Fibroblast of lung (primary cell): ENCODE results near the gene DUSP15. TPM values are rescaled to one million over a fixed set of nuclear protein-coding genes. Genes with fewer than 3 reads are reported as not detected.

Experiments used
- DNase-seq, 2 donors: peaks; one replicate each; pipeline versions ENCODE4 v3.0.0 to v3.0.0-alpha.2; 2010; ENCODE audit warnings: low read depth in 2 of 2
- H2AFZ ChIP-seq: 2 replicates; pipeline ENCODE4 v1.5.1; 2012; ENCODE audit warnings: low read length, control low read depth, inconsistent platforms
- H3K27ac ChIP-seq: 2 replicates; pipeline ENCODE4 v1.5.1; 2011; ENCODE audit warnings: low read length, control low read depth; ENCODE audit not compliant: insufficient read depth
- H3K27me3 ChIP-seq: 2 replicates; pipeline ENCODE4 v1.5.1; 2011; ENCODE audit warnings: mild to moderate bottlenecking, low read length; ENCODE audit not compliant: control insufficient read depth, insufficient read depth
- H3K36me3 ChIP-seq: 2 replicates; pipeline ENCODE4 v1.5.1; 2011; ENCODE audit warnings: low read length; ENCODE audit not compliant: control insufficient read depth, insufficient read depth
- H3K4me1 ChIP-seq: 2 replicates; pipeline ENCODE4 v1.5.1; 2011; ENCODE audit warnings: low read length; ENCODE audit not compliant: control insufficient read depth, insufficient read depth; ENCODE audit errors: extremely low read depth
- H3K4me2 ChIP-seq: 2 replicates; pipeline ENCODE4 v1.5.1; 2011; ENCODE audit warnings: low read length, control low read depth; ENCODE audit not compliant: insufficient read depth; ENCODE audit errors: extremely low read depth
- H3K4me3 ChIP-seq, 4 experiments: fragments of 200-600 bp in 1 of 4; sonication (generic) in 1 of 4; replicated peaks in 1 of 4; 2 replicates each; pipeline ENCODE4 v1.5.1; 2011 to 2016; ENCODE audit warnings: low read length in 4 of 4, low read depth in 3 of 4, mild to moderate bottlenecking in 3 of 4, control low read depth in 2 of 4, inconsistent platforms in 1 of 4, mixed read lengths in 1 of 4; ENCODE audit not compliant: insufficient read depth in 1 of 4; ENCODE audit errors: control extremely low read depth in 1 of 4
- H3K79me2 ChIP-seq: 2 replicates; pipeline ENCODE4 v1.5.1; 2012; ENCODE audit warnings: mild to moderate bottlenecking, low read length, inconsistent platforms; ENCODE audit not compliant: control insufficient read depth, insufficient read depth
- H3K9ac ChIP-seq: 2 replicates; pipeline ENCODE4 v1.5.1; 2011; ENCODE audit warnings: mild to moderate bottlenecking, low read length, control low read depth; ENCODE audit not compliant: insufficient read depth
- H3K9me3 ChIP-seq: 2 replicates; pipeline ENCODE4 v1.5.1; 2012; ENCODE audit warnings: low read depth, low read length; ENCODE audit not compliant: control insufficient read depth, insufficient read depth
- H4K20me1 ChIP-seq: 2 replicates; pipeline ENCODE4 v1.5.1; 2011; ENCODE audit warnings: low read length; ENCODE audit not compliant: control insufficient read depth, insufficient read depth; ENCODE audit errors: extremely low read depth
- CTCF ChIP-seq, 2 donors: IDR thresholded peaks in 1 of 2; conservative IDR thresholded peaks in 1 of 2; 1 replicate in 1 of 2; 2 replicates in 1 of 2; pipeline ENCODE4 v1.5.1; 2011 to 2012; ENCODE audit warnings: low read length in 2 of 2, control low read depth in 1 of 2, inconsistent platforms in 1 of 2, low read depth in 1 of 2, mild to moderate bottlenecking in 1 of 2
- EZH2 ChIP-seq: IDR thresholded peaks from 2 replicates; pipeline ENCODE4 v1.5.1; 2012; ENCODE audit warnings: low read length, control low read depth, mild to moderate bottlenecking; ENCODE audit errors: missing control alignments
- polyA plus RNA-seq, 2 donors: library from polyadenylated mRNA; depleted of rRNA in 1 of 2; stranded (reverse) in 1 of 2; unstranded in 1 of 2; fragments of >200 nt; gene quantifications; 2 replicates each; pipeline ENCODE4 v1.2.1, GENCODE V29; 2011 to 2012; ENCODE audit warnings: missing spikeins in 1 of 2
- total RNA-seq: library from RNA; depleted of rRNA; stranded (reverse); fragments of >200 nt; gene quantifications from 2 replicates; pipeline ENCODE4 v1.2.1, GENCODE V29; 2014

DUSP15 gene
- total and polyA plus RNA-seq, 2 donors (not counting 1 experiment from before 2014, with no cell fraction given), result 0.14 TPM; not detected in 1

- no peak for DNase-seq
- no peaks in the 10 kb centered on the region for H3K9me3 ChIP-seq
- no peak overlapping the region for H3K9ac ChIP-seq
- no peak overlapping the region for H2AFZ ChIP-seq
- H3K4me1 ChIP-seq, result peaks cover 23% of the 10 kb centered on the region
- H3K4me2 ChIP-seq, result no peak overlapping the region
- H3K4me3 ChIP-seq, result no peak overlapping the region
- TF ChIP-seq CTCF (conservative IDR thresholded peaks at IDR 0.05 in 1 of 2, IDR thresholded peaks at IDR 0.05 in 1 of 2; ENCODE audit: low read depth in 1 of 2, low read length in 2 of 2) (no peak), EZH2 (no peak)
- no peaks in the 10 kb centered on the region for H4K20me1 ChIP-seq
- no peaks in the 10 kb centered on the region for H3K27me3 ChIP-seq
- no peaks in the 10 kb centered on the region for H3K79me2 ChIP-seq
- H3K27ac ChIP-seq, result no peak overlapping the region
- peaks cover 1% of the 10 kb centered on the region for H3K36me3 ChIP-seq
Observed at GRCh38 chr20:31813611-31814010, 56.7 kb downstream of the DUSP15 start.

GRCh38 chr20:31811796-31812728 is 58.3 kb downstream of the DUSP15 start:
- Histone ChIP-seq H3K4me2 (peak overlapping the region; percentile 65), H3K36me3 (peaks cover 1% of the 10 kb centered on the region), H2AFZ (no peak overlapping the region)

More at GRCh38 chr20:31811796-31812728, 58.3 kb downstream of the DUSP15 start:
- peak; percentile 89 to 94 for DNase-seq
- H4K20me1 ChIP-seq, result no peaks in the 10 kb centered on the region
- no peaks in the 10 kb centered on the region for H3K9me3 ChIP-seq
- TF ChIP-seq EZH2, result no peak
- no peak for TF ChIP-seq CTCF (conservative IDR thresholded peaks at IDR 0.05 in 1 of 2, IDR thresholded peaks at IDR 0.05 in 1 of 2; ENCODE audit: low read depth in 1 of 2, low read length in 2 of 2)
- H3K27ac ChIP-seq, result peak overlapping the region; percentile 14
- no peaks in the 10 kb centered on the region for H3K79me2 ChIP-seq
- H3K27me3 ChIP-seq, result no peaks in the 10 kb centered on the region
- no peak overlapping the region for H3K4me3 ChIP-seq
- H3K4me1 ChIP-seq, result peaks cover 23% of the 10 kb centered on the region
- H3K9ac ChIP-seq, result no peak overlapping the region
